ENCODE data around the gene EPB42.

Gene EPB42

GRCh38 chr15:43220991-43221403 lies at the start of gene EPB42:
Gene EPB42 (minus strand): TSS chr15:43221018. CDS start chr15:43220825, 193 bp downstream.
- DNase-seq (ENCODE audit: low read depth) = no peak

DNA sequence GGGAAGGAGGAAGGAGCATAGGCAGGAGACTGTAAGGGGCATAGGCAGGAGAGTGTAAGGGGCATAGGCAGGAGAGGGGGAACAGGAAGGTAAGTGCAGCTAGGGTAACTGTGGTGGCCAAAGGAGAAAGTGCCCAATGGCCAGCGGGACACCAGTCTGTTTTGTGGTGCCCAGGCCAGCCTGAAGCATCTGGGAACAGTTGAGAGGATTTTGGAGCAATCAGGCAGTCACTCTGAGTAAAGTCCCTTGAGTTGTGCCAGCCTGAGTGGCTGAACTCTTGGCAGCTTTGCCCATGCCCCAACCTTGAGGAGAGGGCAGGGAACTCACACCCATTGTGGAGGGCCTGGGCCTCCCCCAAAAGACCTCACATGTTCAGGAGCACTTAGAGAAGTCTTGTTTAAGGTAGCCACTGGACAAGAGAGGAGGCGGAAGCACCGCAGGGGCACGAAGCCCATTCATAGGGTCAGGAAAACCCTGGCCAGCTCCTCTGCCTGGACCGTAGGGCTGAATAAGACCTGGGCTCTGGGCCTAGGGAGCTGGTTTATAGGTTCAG lies 49.4 kb upstream of the EPB42 start:
- DNase-seq (ENCODE audit: low read depth) = no peak

GRCh38 chr15:43268111-43269105 lies 47.6 kb upstream of the EPB42 start:
- DNase-seq (ENCODE audit: low read depth) = no peak

DNA sequence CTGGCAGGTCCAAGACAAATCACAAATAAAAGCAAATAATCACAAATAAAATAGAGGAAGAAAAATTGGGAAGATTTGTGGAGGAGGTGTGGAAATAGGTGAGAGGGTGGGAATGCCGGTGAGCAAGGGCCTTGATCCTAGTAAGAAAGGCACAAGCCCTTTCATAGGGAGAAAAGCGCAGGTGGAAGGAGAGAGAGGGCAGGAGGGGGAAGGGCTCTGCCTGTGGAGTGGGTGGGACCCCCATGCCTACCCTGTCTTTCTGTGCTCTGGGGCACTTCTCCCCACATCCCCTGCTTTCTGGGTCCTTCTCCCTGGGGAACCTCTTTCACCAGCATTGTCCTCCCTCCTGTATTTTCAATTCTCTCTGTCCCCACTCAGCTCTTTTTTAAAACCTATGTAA lies 46.6 kb upstream of the EPB42 start:
- DNase-seq (ENCODE audit: low read depth) = no peak

- DNase-seq (ENCODE audit: low read depth) = no peak
Measured at GRCh38 chr15:43266834-43267233, 46.0 kb upstream of the EPB42 start, which contains the start of gene TGM5. Gene TGM5 (minus strand): TSS chr15:43266928. CDS start chr15:43266849, 79 bp downstream.

- DNase-seq (ENCODE audit: low read depth) = no peak
Measured at GRCh38 chr15:43266386-43266785, 45.6 kb upstream of the EPB42 start.

GRCh38 chr15:43260011-43260615 lies 39.3 kb upstream of the EPB42 start:
- DNase-seq (ENCODE audit: low read depth) = no peak

GRCh38 chr15:43258781-43259180 lies 38.0 kb upstream of the EPB42 start:
- no peak for DNase-seq (ENCODE audit: low read depth)

- no peak for DNase-seq (ENCODE audit: low read depth)
Measured at GRCh38 chr15:43256341-43256740, 35.5 kb upstream of the EPB42 start.

- DNase-seq (ENCODE audit: low read depth) = no peak
Measured at GRCh38 chr15:43255376-43255775, 34.6 kb upstream of the EPB42 start.

DNA sequence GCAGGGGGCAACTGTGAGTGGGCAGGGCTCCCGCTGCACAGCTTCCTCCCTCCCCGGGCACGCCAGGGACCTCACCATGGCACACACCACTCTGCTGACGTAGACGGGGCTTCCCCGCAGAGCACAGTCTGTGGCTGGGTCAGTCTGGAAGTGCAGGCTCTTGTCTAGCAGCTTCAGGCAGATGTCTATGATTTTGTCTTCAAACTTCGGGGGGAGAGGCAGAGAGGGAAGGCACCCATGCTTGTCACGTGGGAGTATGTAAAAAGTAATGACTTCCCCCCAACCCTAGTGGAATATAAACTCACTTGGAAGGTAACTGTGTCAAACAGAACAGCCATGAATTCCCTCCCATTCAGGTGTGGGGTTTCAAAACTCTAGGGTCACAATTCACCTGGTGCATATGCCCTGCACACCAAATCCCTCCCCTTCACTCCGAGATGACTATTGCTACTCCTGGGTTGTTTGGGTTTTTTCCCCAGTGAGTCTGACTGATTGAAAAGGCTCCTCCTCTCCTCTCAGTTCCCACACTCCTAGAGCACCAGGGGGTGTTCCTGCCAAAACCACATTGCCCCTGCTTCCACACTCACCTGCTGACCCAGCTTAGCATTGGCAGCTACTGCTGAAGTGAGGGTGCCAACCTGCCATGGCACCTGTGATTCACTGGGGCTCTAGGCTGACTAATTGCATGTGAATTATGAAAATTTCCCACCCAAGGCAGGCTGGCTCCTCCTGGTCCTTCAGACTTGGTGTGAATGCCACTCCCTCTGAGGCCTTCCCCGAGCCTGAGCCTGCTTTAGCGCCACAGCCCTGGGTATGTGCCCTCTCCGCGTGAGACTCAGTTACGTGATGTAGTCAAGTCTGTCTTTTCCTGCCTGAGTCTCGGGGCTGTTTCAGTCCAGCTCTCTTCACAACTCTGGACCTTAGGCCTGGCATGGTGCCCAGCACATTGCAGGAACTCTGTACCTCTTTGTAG lies 32.9 kb upstream of the EPB42 start:
- DNase-seq (ENCODE audit: low read depth) = no peak

GRCh38 chr15:43251871-43252250 lies 31.0 kb upstream of the EPB42 start:
- no peak for DNase-seq (ENCODE audit: low read depth)

DNA sequence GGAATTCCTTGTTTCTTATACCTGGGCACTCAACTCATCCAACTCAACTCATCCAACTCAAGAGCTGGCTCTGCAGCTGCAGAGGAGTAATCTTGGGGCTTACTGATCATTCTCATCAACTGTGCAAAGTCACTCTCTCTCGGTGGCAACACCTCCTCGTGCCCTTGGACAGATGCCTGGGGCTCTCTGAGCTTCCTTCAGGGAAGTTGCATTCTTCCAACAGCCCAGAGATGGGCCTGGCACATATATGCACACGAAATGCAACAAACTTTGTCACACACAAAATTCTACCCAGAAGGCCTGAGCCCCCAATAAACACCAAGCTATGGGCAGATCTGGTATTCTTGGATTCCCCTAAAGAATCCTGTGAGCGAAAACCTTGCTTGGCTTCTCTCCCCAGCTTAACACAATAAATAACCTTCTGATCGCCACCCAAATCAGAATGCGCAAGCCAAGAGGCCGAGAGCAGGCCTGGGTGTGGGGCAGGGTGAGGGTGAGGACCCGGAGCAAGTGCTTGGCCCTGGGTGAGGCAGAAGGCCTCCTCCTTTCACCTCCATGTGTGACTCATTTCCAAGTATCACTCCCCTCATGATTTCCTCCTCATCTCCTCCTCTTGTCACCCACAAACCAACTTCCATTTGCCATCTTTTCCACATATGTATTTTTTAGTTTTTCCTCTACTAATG lies 30.5 kb upstream of the EPB42 start:
- no peak for DNase-seq (ENCODE audit: low read depth)

DNA sequence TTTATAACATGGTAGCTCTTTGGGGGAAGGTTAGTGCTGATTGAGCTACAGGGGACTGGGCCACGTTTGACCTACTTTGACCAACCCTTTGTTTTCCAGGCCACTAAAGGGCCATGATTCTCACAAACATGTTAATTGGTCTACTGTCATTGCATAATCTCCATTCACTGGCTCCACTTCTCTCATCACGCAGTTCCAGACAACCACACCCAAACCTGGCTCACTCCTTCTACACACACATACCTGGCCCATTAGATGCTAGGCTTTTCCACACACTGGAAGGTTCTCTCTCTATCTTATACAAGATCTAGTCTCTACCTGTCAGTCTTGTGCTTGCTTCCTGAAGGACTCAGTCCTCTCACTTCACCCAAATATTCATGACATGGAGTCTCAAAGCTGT lies 30.0 kb upstream of the EPB42 start:
- no peak for DNase-seq (ENCODE audit: low read depth)

GRCh38 chr15:43249699-43250203 lies 28.9 kb upstream of the EPB42 start:
- no peak for DNase-seq (ENCODE audit: low read depth)

DNA sequence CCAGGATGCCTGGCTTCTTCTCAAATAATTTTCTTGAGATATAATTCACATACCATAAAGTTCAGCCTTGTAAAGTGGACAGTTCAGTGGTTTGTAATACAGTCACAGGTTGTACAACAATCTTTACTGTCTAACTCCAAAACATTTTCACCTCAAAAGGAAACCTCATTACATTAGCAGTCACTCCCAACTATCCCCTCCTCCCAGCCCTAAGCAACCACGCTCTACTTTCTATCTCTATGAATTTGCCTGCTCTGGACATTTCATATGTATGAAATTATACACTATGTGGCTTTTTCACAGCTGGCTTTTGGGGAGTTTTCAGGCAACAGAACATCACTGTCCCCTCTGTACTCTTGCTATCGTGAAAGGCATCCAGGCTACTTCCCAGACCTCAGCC lies 28.4 kb upstream of the EPB42 start:
- DNase-seq (ENCODE audit: low read depth) = no peak

DNA sequence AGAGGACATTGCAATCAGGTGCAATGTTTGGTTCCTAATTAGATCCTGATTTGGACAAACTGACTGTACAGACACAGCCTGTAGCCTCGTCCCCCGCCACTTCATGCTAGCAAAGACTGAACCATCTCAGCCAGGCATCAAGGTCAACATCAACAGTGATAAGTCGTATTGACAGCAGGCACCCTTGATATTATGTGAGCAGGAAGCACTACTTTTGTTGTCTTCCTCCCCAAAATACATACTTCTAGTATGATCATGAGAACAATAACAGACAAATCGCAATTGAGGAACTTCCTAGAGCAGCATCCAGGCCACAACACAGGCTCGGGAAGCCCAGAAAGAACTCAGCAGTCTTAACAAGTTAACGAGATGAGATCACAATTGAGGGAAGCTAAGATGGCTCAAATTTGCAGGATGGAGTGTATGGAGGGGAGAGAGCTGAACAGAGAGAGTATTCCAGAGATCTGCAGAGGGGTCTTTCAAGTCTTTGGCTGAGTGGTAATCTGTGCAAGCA lies 25.5 kb upstream of the EPB42 start:
- no peak for DNase-seq (ENCODE audit: low read depth)

DNA sequence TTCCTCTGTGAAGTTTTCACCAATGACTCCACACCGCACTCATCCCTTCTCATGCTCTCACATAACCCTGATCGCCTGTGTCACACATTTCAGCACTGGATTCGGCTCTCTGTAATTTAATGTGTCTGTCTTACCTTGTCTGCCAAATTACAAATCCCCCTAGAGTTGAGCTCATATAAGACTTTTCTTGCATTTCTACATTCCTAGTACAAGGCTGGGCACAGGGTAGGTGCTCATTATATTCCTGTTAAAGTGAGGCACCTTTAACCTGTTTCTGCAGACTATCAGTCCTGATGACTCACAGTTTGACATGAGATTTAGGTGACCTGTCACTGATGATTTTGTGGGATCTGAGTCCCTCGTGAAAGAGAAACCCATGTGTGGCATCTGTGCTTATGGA lies 23.3 kb upstream of the EPB42 start:
- no peak for DNase-seq (ENCODE audit: low read depth)

DNA sequence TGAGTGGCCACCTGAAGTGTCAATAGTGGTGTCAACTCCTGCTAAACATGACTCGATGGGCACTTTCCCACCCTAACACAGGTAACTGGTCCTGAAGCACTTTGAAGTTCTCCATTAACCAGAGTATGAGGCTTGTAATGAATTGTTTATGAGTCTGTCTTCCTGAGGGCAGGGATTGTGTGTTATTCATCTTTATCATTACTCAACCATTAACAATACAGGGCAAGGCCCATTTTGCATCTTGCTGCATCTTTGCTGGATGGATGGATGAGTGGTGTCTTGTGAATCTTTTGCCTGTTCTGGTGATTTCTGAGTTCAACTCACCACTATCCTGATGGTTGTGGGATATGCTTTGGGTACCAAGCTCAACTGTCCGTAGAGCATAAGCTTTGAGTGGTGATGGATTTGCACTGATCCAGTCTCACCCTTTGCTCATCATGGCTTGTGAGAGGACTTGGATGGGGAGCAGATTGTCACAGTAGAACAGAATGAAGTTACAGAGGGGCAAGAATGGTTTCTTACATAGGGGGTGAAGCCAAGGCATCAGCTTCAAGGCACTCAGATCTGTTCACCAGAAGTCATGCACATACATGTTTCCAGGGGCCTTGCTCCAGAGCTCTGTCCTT lies 22.3 kb upstream of the EPB42 start:
- DNase-seq (ENCODE audit: low read depth) = no peak

- DNase-seq (ENCODE audit: low read depth) = no peak
Measured at GRCh38 chr15:43242616-43243015, 21.8 kb upstream of the EPB42 start.

All from T-helper 22 cell (primary cell).